ENCODE measurements around the gene CA5A. TPM values are rescaled to one million over a fixed set of nuclear protein-coding genes. Genes with fewer than 3 reads are reported as not detected.

The CA5A gene
- total and polyA plus RNA-seq, 9 of the 15 experiments (the other 6 are each of a cell fraction or from before 2014, with no cell fraction given): not detected

DNA sequence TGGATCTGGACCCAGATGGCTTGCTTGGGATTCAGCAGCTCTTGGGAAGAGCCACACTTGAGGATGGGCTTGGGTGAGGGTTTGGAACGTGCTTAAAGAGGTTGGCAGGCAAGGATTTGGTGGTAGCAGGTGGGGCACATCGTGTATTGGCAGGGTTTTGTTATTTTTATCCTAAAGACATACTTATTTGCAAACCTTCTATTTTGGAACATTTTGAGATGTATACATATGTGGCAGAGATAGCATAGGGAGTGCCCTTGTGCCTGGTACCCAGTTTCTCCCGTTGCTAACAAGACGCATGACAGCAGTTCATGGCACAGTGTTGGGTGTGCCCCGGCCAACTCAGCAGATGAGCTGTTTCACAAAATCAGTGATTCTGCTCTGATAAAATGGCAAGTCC, 24.0 kb upstream of the CA5A start:
- H3K9me3 ChIP-seq (replicated peaks; ENCODE audit: control insufficient read depth, insufficient read depth, low read depth, low read length): no peaks in the 10 kb centered on the region
- no TSS peak for BruUV-seq (replicated peaks)
- H4K20me1 ChIP-seq (replicated peaks; ENCODE audit: control insufficient read depth, insufficient read depth, low read length): peaks cover under 1% of the 10 kb centered on the region; the same call in 1 of the 2 replicates
- DNase-seq (ENCODE audit: extremely low read depth in 1 of 4, low spot score in 3 of 4) (no peak), FAIRE-seq (no peak), ATAC-seq (no peak)
- peaks cover 16% of the 10 kb centered on the region; the same call in 2 of the 3 replicates for H3K36me3 ChIP-seq (ENCODE audit: control insufficient read depth, insufficient read depth, low read length)
- H3K27ac ChIP-seq (ENCODE audit: extremely low read depth, low read depth, low read length): no peak overlapping the region
- H3K79me2 ChIP-seq (ENCODE audit: control insufficient read depth, insufficient read depth, low read length): peaks cover 72% of the 10 kb centered on the region
- no peak overlapping the region for H3K4me2 ChIP-seq (ENCODE audit: insufficient read depth, low read length)
- no peaks in the 10 kb centered on the region for H3K27me3 ChIP-seq (ENCODE audit: control insufficient read depth in 2 of 2, insufficient read depth in 2 of 2, low read length in 2 of 2)
- peaks cover 5% of the 10 kb centered on the region for H3K9me1 ChIP-seq (ENCODE audit: control insufficient read depth, insufficient read depth, low read length)
- POLR2A ChIA-PET: interaction anchor here (0.6 to 1.9 kb wide), 2 partner anchors 9 to 459 kb away, joined by 3 to 7 read pairs; partner anchors contain the start of gene BANP
- H2AFZ ChIP-seq (ENCODE audit: low read depth, low read length): no peak overlapping the region
- intact Hi-C loops (cut with micrococcal nuclease) (no loop called here), in situ Hi-C loops (cut with MboI) (no loop called here)
- H3K4me1 ChIP-seq (replicated peaks in 1 of 2; ENCODE audit: control insufficient read depth in 2 of 2, insufficient read depth in 2 of 2, low read length in 2 of 2): peaks cover 18 to 54% of the 10 kb centered on the region in 2 experiments
- CTCF ChIA-PET (ENCODE audit: low intra/inter-chr PET ratio): no interaction called here
- TF ChIP-seq NFIX (CRISPR knock-in tag; IDR thresholded peaks at IDR 0.05; ENCODE audit: low read depth): no peak
- H3K4me3 ChIP-seq: no peak overlapping the region
- WGBS (ENCODE audit: insufficient coverage, low coverage, missing lambda C conversion rate): 83% methylated on average over 5 of the region's 5 CpGs
- H3K9ac ChIP-seq (ENCODE audit: insufficient read depth in 1 of 2, low read depth in 2 of 2, low read length in 2 of 2): no peak overlapping the region; a peak in 1 of 4 replicates

DNA sequence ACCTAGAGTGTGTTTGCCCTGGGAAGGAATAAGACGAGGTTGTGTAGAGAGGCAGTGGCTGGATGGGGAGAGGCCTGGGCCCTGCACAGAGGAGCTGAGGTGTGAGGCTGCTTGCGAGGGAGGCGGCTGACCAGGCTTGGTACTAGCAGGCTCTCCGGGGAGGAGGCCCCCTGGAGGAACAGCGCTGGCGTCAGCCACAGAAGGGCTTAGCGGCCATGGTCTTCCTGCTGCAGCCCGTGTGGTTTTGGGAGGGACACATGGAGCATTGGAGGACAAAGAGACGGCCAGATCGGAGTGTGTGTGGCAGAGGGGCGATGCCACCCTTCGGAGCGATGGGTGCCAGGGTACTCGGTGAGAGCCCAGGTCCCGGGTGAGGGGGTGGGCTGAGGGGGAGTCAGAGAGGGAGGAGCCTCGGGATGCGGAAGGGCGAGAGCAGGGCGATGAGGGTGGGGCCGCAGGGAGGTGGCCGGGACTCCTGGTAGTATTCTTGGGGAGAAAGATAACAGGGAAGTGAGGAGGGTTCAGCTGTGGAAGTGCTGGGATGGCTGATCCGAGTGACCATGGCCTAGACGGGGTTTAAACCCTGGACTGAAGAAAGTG, 23.2 kb upstream of the CA5A start:
- no peak for FAIRE-seq
- intact Hi-C loops (cut with micrococcal nuclease): no loop called here
- 0 out of 2 replicates have a peak, but pooled peaks have one; percentile 8 for TF ChIP-seq EGR1 (conservative IDR thresholded peaks at IDR 0.05)
- TF ChIP-seq, protein P1, sequence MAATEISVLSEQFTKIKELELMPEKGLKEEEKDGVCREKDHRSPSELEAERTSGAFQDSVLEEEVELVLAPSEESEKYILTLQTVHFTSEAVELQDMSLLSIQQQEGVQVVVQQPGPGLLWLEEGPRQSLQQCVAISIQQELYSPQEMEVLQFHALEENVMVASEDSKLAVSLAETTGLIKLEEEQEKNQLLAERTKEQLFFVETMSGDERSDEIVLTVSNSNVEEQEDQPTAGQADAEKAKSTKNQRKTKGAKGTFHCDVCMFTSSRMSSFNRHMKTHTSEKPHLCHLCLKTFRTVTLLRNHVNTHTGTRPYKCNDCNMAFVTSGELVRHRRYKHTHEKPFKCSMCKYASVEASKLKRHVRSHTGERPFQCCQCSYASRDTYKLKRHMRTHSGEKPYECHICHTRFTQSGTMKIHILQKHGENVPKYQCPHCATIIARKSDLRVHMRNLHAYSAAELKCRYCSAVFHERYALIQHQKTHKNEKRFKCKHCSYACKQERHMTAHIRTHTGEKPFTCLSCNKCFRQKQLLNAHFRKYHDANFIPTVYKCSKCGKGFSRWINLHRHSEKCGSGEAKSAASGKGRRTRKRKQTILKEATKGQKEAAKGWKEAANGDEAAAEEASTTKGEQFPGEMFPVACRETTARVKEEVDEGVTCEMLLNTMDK (IDR thresholded peaks at IDR 0.05; ENCODE audit: borderline replicate concordance, insufficient read depth, low read depth, low read length, poor library complexity, severe bottlenecking): peak; percentile 48
- TF ChIP-seq, protein P2, sequence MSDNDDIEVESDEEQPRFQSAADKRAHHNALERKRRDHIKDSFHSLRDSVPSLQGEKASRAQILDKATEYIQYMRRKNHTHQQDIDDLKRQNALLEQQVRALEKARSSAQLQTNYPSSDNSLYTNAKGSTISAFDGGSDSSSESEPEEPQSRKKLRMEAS (CRISPR knock-in tag; IDR thresholded peaks at IDR 0.05): 0 out of 2 replicates have a peak, but pooled peaks have one; percentile 20
- peak; percentile 33; the same call in 1 of the 2 replicates for TF ChIP-seq ZNF263 (CRISPR knock-in tag; IDR thresholded peaks at IDR 0.05; ENCODE audit: borderline replicate concordance)
- peak in 1 of 3 experiments; percentile 16 for TF ChIP-seq YY1 (IDR thresholded peaks at IDR 0.05; ENCODE audit: borderline replicate concordance in 1 of 3, control insufficient read depth in 1 of 3, extremely low read depth in 1 of 3, insufficient read depth in 3 of 3, insufficient read length in 1 of 3, insufficient replicate concordance in 2 of 3, low read depth in 1 of 3, low read length in 2 of 3)
- peak; percentile 19; the same call in 1 of the 2 replicates for TF ChIP-seq PHF8 (IDR thresholded peaks at IDR 0.05; ENCODE audit: borderline replicate concordance, low read length)
- TF ChIP-seq, protein P3, sequence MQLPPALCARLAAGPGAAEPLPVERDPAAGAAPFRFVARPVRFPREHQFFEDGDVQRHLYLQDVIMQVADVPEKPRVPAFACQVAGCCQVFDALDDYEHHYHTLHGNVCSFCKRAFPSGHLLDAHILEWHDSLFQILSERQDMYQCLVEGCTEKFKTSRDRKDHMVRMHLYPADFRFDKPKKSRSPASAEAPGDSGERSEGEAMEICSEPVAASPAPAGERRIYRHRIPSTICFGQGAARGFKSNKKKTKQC (CRISPR knock-in tag; IDR thresholded peaks at IDR 0.05): no peak
- TF ChIP-seq RUNX1 (IDR thresholded peaks at IDR 0.05; ENCODE audit: low read depth): no peak
- no peak for TF ChIP-seq U2AF2 (optimal IDR thresholded peaks at IDR 0.05; ENCODE audit: low read depth, low read length)

More for the DNA sequence above, 23.2 kb upstream of the CA5A start:
- no peaks in the 10 kb centered on the region for H3K9me3 ChIP-seq (replicated peaks; ENCODE audit: control insufficient read depth, insufficient read depth, low read depth, low read length)
- CTCF ChIA-PET (ENCODE audit: low intra/inter-chr PET ratio): no interaction called here
- no TSS peak for BruUV-seq (replicated peaks)
- H3K4me3 ChIP-seq: no peak overlapping the region
- WGBS (ENCODE audit: insufficient coverage, low coverage, missing lambda C conversion rate): 73% methylated on average over 15 of the region's 23 CpGs
- no peaks in the 10 kb centered on the region; the same call in 1 of the 2 replicates for H4K20me1 ChIP-seq (replicated peaks; ENCODE audit: control insufficient read depth, insufficient read depth, low read length)
- no peak overlapping the region for H2AFZ ChIP-seq (ENCODE audit: low read depth, low read length)
- H3K27ac ChIP-seq (ENCODE audit: extremely low read depth, low read depth, low read length): no peak overlapping the region
- peaks cover 72% of the 10 kb centered on the region for H3K79me2 ChIP-seq (ENCODE audit: control insufficient read depth, insufficient read depth, low read length)
- H3K4me2 ChIP-seq (ENCODE audit: insufficient read depth, low read length): no peak overlapping the region
- peaks cover 24% of the 10 kb centered on the region; the same call in 2 of the 3 replicates for H3K36me3 ChIP-seq (ENCODE audit: control insufficient read depth, insufficient read depth, low read length)
- H3K9me1 ChIP-seq (ENCODE audit: control insufficient read depth, insufficient read depth, low read length): peaks cover 5% of the 10 kb centered on the region
- ATAC-seq (peak; percentile 43), DNase-seq (ENCODE audit: extremely low read depth in 1 of 4, low spot score in 3 of 4) (peak in 2 of 4 experiments; percentile 24 to 25)
- H3K4me1 ChIP-seq (replicated peaks in 1 of 2; ENCODE audit: control insufficient read depth in 2 of 2, insufficient read depth in 2 of 2, low read length in 2 of 2): peaks cover 23 to 54% of the 10 kb centered on the region in 2 experiments
- in situ Hi-C loops (cut with MboI): no loop called here
- no peaks in the 10 kb centered on the region for H3K27me3 ChIP-seq (ENCODE audit: control insufficient read depth in 2 of 2, insufficient read depth in 2 of 2, low read length in 2 of 2)
- H3K9ac ChIP-seq (ENCODE audit: insufficient read depth in 1 of 2, low read depth in 2 of 2, low read length in 2 of 2): peak overlapping the region in 1 of 2 experiments; percentile 80; a peak in 2 of 4 replicates
- POLR2A ChIA-PET: interaction anchor here (0.6 to 1.9 kb wide), 2 partner anchors 8 to 460 kb away, joined by 3 to 7 read pairs; partner anchors contain the start of gene BANP

Measured in K562 (cell line).